ENCODE data around the gene SLC39A11. TPM values are rescaled to one million over a fixed set of nuclear protein-coding genes. Genes with fewer than 3 reads are reported as not detected.

SLC39A11 gene
- total and polyA plus RNA-seq, 8 donors, result 5.2 to 62.0 (median 12.9) TPM

- Histone ChIP-seq H3K4me1 (peaks cover 0 to 28% (median 4%) of the 10 kb centered on the region in 4 donors), H3K4me3 (no peak overlapping the region), H3K9me3 (no peaks in the 10 kb centered on the region), H3K27ac (no peak overlapping the region), H3K27me3 (no peaks in the 10 kb centered on the region), H3K36me3 (peaks cover 0 to 9% (median 0%) of the 10 kb centered on the region in 4 donors)
- intact Hi-C loops (cut with DNase I; ENCODE audit: low total_unique reads), result no loop called here
- TF ChIP-seq POLR2A (IDR thresholded peaks at IDR 0.05) (no peak), EP300 (IDR thresholded peaks at IDR 0.05) (no peak), CTCF (IDR thresholded peaks at IDR 0.05) (no peak), POLR2AphosphoS5 (IDR thresholded peaks at IDR 0.05) (no peak)
- no peak for DNase-seq
- 96 to 99% (median 98%) methylated on average over 3 of the region's 3 CpGs for WGBS, 5 donors
These were observed 27.1 kb downstream of the SLC39A11 start for GRCh38 chr17:73065376-73065775.

- intact Hi-C loops (cut with DNase I; ENCODE audit: low total_unique reads), result no loop called here
- DNase-seq, result peak; percentile 32 to 34
- no peak for TF ChIP-seq CTCF (IDR thresholded peaks at IDR 0.05)
- TF ChIP-seq POLR2A (IDR thresholded peaks at IDR 0.05), result no peak
- TF ChIP-seq POLR2AphosphoS5 (IDR thresholded peaks at IDR 0.05), result no peak
- TF ChIP-seq EP300 (IDR thresholded peaks at IDR 0.05), result no peak
- Histone ChIP-seq H3K27ac (no peak overlapping the region), H3K9me3 (no peaks in the 10 kb centered on the region), H3K27me3 (no peaks in the 10 kb centered on the region), H3K4me3 (no peak overlapping the region), H3K36me3 (peaks cover 0 to 9% (median 0%) of the 10 kb centered on the region in 4 donors), H3K4me1 (peaks cover 0 to 27% (median 4%) of the 10 kb centered on the region in 4 donors)
- 63 to 76% (median 72%) methylated on average over 6 of the region's 6 CpGs for WGBS, 5 donors
These were observed 28.2 kb downstream of the SLC39A11 start for GRCh38 chr17:73064084-73064938.

GRCh38 chr17:73062726-73063125, 29.8 kb downstream of the SLC39A11 start:
- 79 to 97% (median 96%) methylated on average over 5 of the region's 5 CpGs for WGBS, 5 donors
- no peak for DNase-seq
- no peak for TF ChIP-seq POLR2A (IDR thresholded peaks at IDR 0.05)
- TF ChIP-seq POLR2AphosphoS5 (IDR thresholded peaks at IDR 0.05), result no peak
- no peak for TF ChIP-seq EP300 (IDR thresholded peaks at IDR 0.05)
- no peak for TF ChIP-seq CTCF (IDR thresholded peaks at IDR 0.05)
- intact Hi-C loops (cut with DNase I; ENCODE audit: low total_unique reads), result no loop called here
- Histone ChIP-seq H3K27me3 (no peaks in the 10 kb centered on the region), H3K36me3 (peaks cover 0 to 8% (median 0%) of the 10 kb centered on the region in 4 donors), H3K4me1 (peaks cover 0 to 12% (median 4%) of the 10 kb centered on the region in 4 donors), H3K27ac (no peak overlapping the region), H3K4me3 (no peak overlapping the region), H3K9me3 (no peaks in the 10 kb centered on the region)

- intact Hi-C loops (cut with DNase I; ENCODE audit: low total_unique reads), result no loop called here
- no peaks in the 10 kb centered on the region for H3K36me3 ChIP-seq
- H3K9me3 ChIP-seq, result no peaks in the 10 kb centered on the region
- no peak overlapping the region for H3K4me3 ChIP-seq
- no peak overlapping the region for H3K27ac ChIP-seq
- DNase-seq, result no peak
- TF ChIP-seq POLR2A (IDR thresholded peaks at IDR 0.05) (no peak), EP300 (IDR thresholded peaks at IDR 0.05) (no peak), CTCF (IDR thresholded peaks at IDR 0.05) (no peak), POLR2AphosphoS5 (IDR thresholded peaks at IDR 0.05) (no peak)
- H3K27me3 ChIP-seq, result no peaks in the 10 kb centered on the region
- H3K4me1 ChIP-seq, result peaks cover 0 to 12% (median 4%) of the 10 kb centered on the region in 4 donors
- 87 to 96% (median 96%) methylated on average over 4 of the region's 4 CpGs for WGBS, 5 donors
These were observed 31.3 kb downstream of the SLC39A11 start for GRCh38 chr17:73061161-73061560.
